Neuron (in vitro differentiated cells): ENCODE measurements around the gene CLEC4M.

Experiments used
- H2AFZ ChIP-seq: one replicate; pipeline ENCODE4 v1.6.1; 2013; ENCODE audit warnings: low read depth, mild to moderate bottlenecking, inconsistent platforms, low read length, moderate library complexity
- H3K27me3 ChIP-seq: one replicate; pipeline ENCODE4 v1.6.1; 2013; ENCODE audit warnings: low read length; ENCODE audit not compliant: insufficient read depth
- H3K36me3 ChIP-seq: one replicate; pipeline ENCODE4 v1.6.1; 2013; ENCODE audit warnings: low read length; ENCODE audit not compliant: insufficient read depth
- H3K4me1 ChIP-seq: one replicate; pipeline ENCODE4 v1.6.1; 2013; ENCODE audit warnings: low read length; ENCODE audit not compliant: insufficient read depth
- H3K4me3 ChIP-seq: 2 replicates; pipeline ENCODE4 v1.5.1; 2013; ENCODE audit warnings: mild to moderate bottlenecking, low read length, moderate library complexity
- H3K9me3 ChIP-seq: one replicate; pipeline ENCODE4 v1.6.1; 2013; ENCODE audit warnings: low read length

The CLEC4M gene

GRCh38 chr19:7767487-7767886 lies 4.4 kb downstream of the CLEC4M start:
- no peak overlapping the region for H3K4me3 ChIP-seq
- no peak overlapping the region for H2AFZ ChIP-seq
- H3K27me3 ChIP-seq: peaks cover 3% of the 10 kb centered on the region
- no peaks in the 10 kb centered on the region for H3K4me1 ChIP-seq
- no peaks in the 10 kb centered on the region for H3K9me3 ChIP-seq
- H3K36me3 ChIP-seq: no peaks in the 10 kb centered on the region

GRCh38 chr19:7769171-7769570 lies 6.1 kb downstream of the CLEC4M start:
- Histone ChIP-seq H2AFZ (no peak overlapping the region), H3K4me3 (no peak overlapping the region), H3K27me3 (peaks cover 3% of the 10 kb centered on the region), H3K4me1 (no peaks in the 10 kb centered on the region), H3K36me3 (no peaks in the 10 kb centered on the region), H3K9me3 (no peaks in the 10 kb centered on the region)

- no peaks in the 10 kb centered on the region for H3K36me3 ChIP-seq
- H3K27me3 ChIP-seq: peaks cover 8% of the 10 kb centered on the region
- no peak overlapping the region for H3K4me3 ChIP-seq
- no peaks in the 10 kb centered on the region for H3K9me3 ChIP-seq
- H3K4me1 ChIP-seq: no peaks in the 10 kb centered on the region
- H2AFZ ChIP-seq: no peak overlapping the region
Measured at GRCh38 chr19:7771072-7771471, 8.0 kb downstream of the CLEC4M start.

GRCh38 chr19:7772752-7773291 lies 9.8 kb downstream of the CLEC4M start:
- Histone ChIP-seq H3K27me3 (peaks cover 7% of the 10 kb centered on the region), H2AFZ (no peak overlapping the region), H3K36me3 (no peaks in the 10 kb centered on the region), H3K9me3 (peaks cover under 1% of the 10 kb centered on the region), H3K4me3 (no peak overlapping the region), H3K4me1 (no peaks in the 10 kb centered on the region)

- Histone ChIP-seq H2AFZ (no peak overlapping the region), H3K27me3 (peaks cover 8% of the 10 kb centered on the region), H3K4me3 (no peak overlapping the region), H3K9me3 (peaks cover 2% of the 10 kb centered on the region), H3K4me1 (no peaks in the 10 kb centered on the region), H3K36me3 (no peaks in the 10 kb centered on the region)
Measured at GRCh38 chr19:7773841-7774240, 10.8 kb downstream of the CLEC4M start.

GRCh38 chr19:7775761-7776160 lies 12.7 kb downstream of the CLEC4M start:
- peaks cover 8% of the 10 kb centered on the region for H3K27me3 ChIP-seq
- no peaks in the 10 kb centered on the region for H3K4me1 ChIP-seq
- H3K36me3 ChIP-seq: no peaks in the 10 kb centered on the region
- no peak overlapping the region for H2AFZ ChIP-seq
- H3K4me3 ChIP-seq: no peak overlapping the region
- peaks cover 2% of the 10 kb centered on the region for H3K9me3 ChIP-seq

GRCh38 chr19:7778081-7778480 lies 15.0 kb downstream of the CLEC4M start:
- Histone ChIP-seq H3K4me1 (no peaks in the 10 kb centered on the region), H3K27me3 (peaks cover 15% of the 10 kb centered on the region), H3K9me3 (peaks cover 2% of the 10 kb centered on the region), H3K36me3 (no peaks in the 10 kb centered on the region), H3K4me3 (no peak overlapping the region), H2AFZ (no peak overlapping the region)

GRCh38 chr19:7779631-7780486 lies 16.8 kb downstream of the CLEC4M start:
- Histone ChIP-seq H3K4me3 (no peak overlapping the region), H3K36me3 (no peaks in the 10 kb centered on the region), H2AFZ (no peak overlapping the region), H3K9me3 (peaks cover 2% of the 10 kb centered on the region), H3K27me3 (peaks cover 27% of the 10 kb centered on the region), H3K4me1 (no peaks in the 10 kb centered on the region)

GRCh38 chr19:7781157-7781556 lies 18.1 kb downstream of the CLEC4M start:
- peaks cover 2% of the 10 kb centered on the region for H3K9me3 ChIP-seq
- peaks cover 24% of the 10 kb centered on the region for H3K27me3 ChIP-seq
- no peak overlapping the region for H3K4me3 ChIP-seq
- H3K36me3 ChIP-seq: no peaks in the 10 kb centered on the region
- no peak overlapping the region for H2AFZ ChIP-seq
- H3K4me1 ChIP-seq: no peaks in the 10 kb centered on the region

GRCh38 chr19:7783991-7784423 lies 21.0 kb downstream of the CLEC4M start:
- Histone ChIP-seq H3K4me3 (no peak overlapping the region), H2AFZ (no peak overlapping the region), H3K36me3 (no peaks in the 10 kb centered on the region), H3K4me1 (no peaks in the 10 kb centered on the region), H3K9me3 (peaks cover 2% of the 10 kb centered on the region), H3K27me3 (peaks cover 45% of the 10 kb centered on the region)

- H3K27me3 ChIP-seq: peaks cover 53% of the 10 kb centered on the region
- H3K9me3 ChIP-seq: peaks cover 2% of the 10 kb centered on the region
- no peak overlapping the region for H3K4me3 ChIP-seq
- H3K4me1 ChIP-seq: no peaks in the 10 kb centered on the region
- no peaks in the 10 kb centered on the region for H3K36me3 ChIP-seq
- no peak overlapping the region for H2AFZ ChIP-seq
Measured at GRCh38 chr19:7784856-7785255, 21.8 kb downstream of the CLEC4M start.

GRCh38 chr19:7787141-7787540 lies 24.1 kb downstream of the CLEC4M start:
- Histone ChIP-seq H3K9me3 (peaks cover 5% of the 10 kb centered on the region), H2AFZ (no peak overlapping the region), H3K4me3 (no peak overlapping the region), H3K27me3 (peaks cover 57% of the 10 kb centered on the region), H3K4me1 (no peaks in the 10 kb centered on the region), H3K36me3 (no peaks in the 10 kb centered on the region)

- no peaks in the 10 kb centered on the region for H3K4me1 ChIP-seq
- no peak overlapping the region for H3K4me3 ChIP-seq
- peaks cover 5% of the 10 kb centered on the region for H3K9me3 ChIP-seq
- no peak overlapping the region for H2AFZ ChIP-seq
- peaks cover 57% of the 10 kb centered on the region for H3K27me3 ChIP-seq
- no peaks in the 10 kb centered on the region for H3K36me3 ChIP-seq
Measured at GRCh38 chr19:7787602-7788177, 24.6 kb downstream of the CLEC4M start.
